SH-SY5Y (cell line): ENCODE measurements around the gene FUT9.

Source experiments
- GATA2 ChIP-seq: IDR thresholded peaks from 2 replicates; pipeline ENCODE4 v1.6.1; 2011; ENCODE audit warnings: mild to moderate bottlenecking, low read depth, low read length
- GATA3 ChIP-seq: IDR thresholded peaks from 2 replicates; pipeline ENCODE4 v1.6.1; 2011; ENCODE audit warnings: low read depth, mild to moderate bottlenecking, low read length, moderate library complexity

The FUT9 gene

GRCh38 chr6:96015518-96016333 is at the start of gene FUT9:
TSS of gene FUT9 (plus strand) at chr6:96015974. CDS start at chr6:96203156, 187,182 bp downstream.
- peak; percentile 4; the same call in 1 of the 2 replicates for TF ChIP-seq GATA2
- TF ChIP-seq GATA3: no peak

DNA sequence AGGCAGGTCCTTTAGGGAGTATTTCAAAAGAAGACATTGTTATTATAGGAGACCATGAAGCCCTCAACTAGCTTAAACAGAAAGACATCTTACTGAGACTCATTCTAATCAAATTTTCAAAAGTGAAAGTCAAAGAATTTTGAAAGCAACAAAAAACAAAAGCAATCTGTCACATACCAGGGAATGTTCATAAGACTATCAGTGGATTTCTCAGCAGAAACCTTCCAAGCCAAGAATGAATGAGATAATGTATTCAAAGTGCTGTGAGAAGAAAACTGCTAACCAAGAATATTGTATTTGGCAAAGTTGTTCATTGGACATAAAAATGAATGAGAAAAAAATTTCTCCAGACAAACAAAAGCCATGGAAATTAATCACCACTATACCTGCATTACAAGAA is 48.2 kb upstream of the FUT9 start:
- TF ChIP-seq GATA3 (no peak), GATA2 (no peak)

GRCh38 chr6:95973976-95974375 is 41.8 kb upstream of the FUT9 start:
- TF ChIP-seq GATA3 (no peak), GATA2 (no peak)

DNA sequence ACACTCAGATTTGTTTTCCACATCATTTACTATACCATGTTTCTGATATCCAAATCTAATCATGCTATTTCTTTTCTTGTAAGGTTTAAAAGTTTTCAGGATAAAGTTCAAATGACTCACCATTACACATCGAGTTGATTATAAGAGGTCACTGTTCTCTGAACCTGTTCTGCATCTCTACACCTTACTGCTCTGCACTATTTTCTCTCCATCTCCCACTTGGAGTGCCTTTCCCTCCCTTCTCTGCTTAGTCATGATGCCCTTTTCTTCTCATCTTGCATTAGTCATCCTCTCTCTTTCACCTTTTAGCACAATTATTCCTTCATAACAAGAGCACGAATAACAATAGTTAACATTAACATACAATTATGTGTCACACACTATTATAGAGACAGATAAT is 37.5 kb upstream of the FUT9 start:
- TF ChIP-seq GATA2: no peak
- no peak for TF ChIP-seq GATA3

- TF ChIP-seq GATA3: no peak
- TF ChIP-seq GATA2: no peak
Observed at GRCh38 chr6:95991906-95992305, 23.9 kb upstream of the FUT9 start.

GRCh38 chr6:95994151-95994550 is 21.6 kb upstream of the FUT9 start:
- TF ChIP-seq GATA2 (no peak), GATA3 (no peak)

DNA sequence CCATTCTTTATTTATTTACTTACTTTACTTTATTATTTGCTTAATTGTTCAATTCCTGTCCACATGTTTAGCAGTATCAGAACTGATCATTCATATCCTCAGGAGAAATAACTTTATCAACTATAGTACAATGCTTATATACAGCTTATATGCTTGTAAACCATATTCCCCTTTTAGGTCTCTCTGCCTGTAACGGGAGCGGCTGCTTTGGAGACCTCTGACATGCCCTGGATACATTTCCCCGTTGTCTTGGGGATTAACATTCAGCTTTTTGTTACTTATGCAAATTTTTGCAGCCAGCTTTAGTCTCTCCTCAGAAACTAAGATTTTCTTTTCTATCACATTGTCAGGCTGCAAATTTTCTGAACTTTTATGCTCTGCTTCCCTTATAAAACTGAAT is 17.6 kb upstream of the FUT9 start:
- TF ChIP-seq GATA3 (no peak), GATA2 (no peak)

GRCh38 chr6:96001891-96002575 is 13.7 kb upstream of the FUT9 start:
- no peak for TF ChIP-seq GATA3
- TF ChIP-seq GATA2: no peak

- TF ChIP-seq GATA3: no peak
- TF ChIP-seq GATA2: no peak
Observed at GRCh38 chr6:96002576-96002910, 13.2 kb upstream of the FUT9 start.

- TF ChIP-seq GATA2: no peak
Observed at GRCh38 chr6:96002912-96003311, 12.9 kb upstream of the FUT9 start.

GRCh38 chr6:96007663-96008062 is 8.1 kb upstream of the FUT9 start:
- TF ChIP-seq GATA3: no peak
- no peak for TF ChIP-seq GATA2

GRCh38 chr6:96013531-96013930 is 2.2 kb upstream of the FUT9 start:
- TF ChIP-seq GATA2: no peak
- TF ChIP-seq GATA3: no peak

DNA sequence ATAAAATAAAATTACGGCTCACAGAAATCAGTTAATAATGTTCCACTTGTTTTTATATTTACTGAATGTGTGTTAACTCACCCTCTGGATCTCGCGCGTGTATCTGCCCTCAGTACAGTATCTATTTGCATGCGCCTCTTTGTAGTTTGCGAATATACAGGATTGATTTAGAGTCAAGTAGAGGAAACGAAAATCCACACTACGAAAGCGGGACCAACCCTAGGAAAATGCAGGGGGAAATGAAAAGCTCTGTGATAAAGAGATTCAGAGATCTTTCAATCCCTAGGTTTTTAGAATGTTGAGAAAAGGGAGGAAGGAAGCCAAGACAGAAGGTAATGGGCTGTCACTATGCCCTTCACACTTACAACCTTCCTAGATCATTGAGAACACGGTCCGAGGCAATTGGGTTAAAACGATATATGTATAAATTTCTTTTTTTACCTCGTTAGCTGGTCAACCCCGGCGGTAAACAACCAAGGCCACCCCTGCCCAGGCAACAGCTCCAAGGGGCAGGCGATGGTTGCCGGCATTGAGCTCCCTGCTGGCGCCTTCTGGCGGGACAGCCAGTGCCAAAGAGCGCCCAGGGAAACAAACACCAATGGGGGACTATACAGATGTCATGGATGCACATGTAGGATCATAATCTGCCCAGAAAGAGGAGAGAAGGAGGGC is 792 bp upstream of the FUT9 start:
- TF ChIP-seq GATA2 (0 out of 2 replicates have a peak, but pooled peaks have one; percentile 2), GATA3 (no peak)

- TF ChIP-seq GATA3 (no peak), GATA2 (no peak)
Observed at GRCh38 chr6:96016334-96017069, 728 bp downstream of the FUT9 start.

- TF ChIP-seq GATA3 (no peak), GATA2 (no peak)
Observed at GRCh38 chr6:96017070-96017359, 1.2 kb downstream of the FUT9 start.
